ENCODE measurements around the gene PIK3CB.
"Not testable (repeated sequence)": the region's sequence is repeated elsewhere in the genome, so short reads cannot be mapped to it uniquely, and the experiment has no call there.

The PIK3CB gene

GRCh38 chr3:138640537-138640936 is 194.2 kb downstream of the PIK3CB start:
- WGBS, 2 experiments, result 93% methylated on average over 4 of the region's 4 CpGs
- no peak overlapping the region for H3K27ac ChIP-seq (ENCODE audit: insufficient read depth, low read depth, low read length, poor library complexity, severe bottlenecking)
- H3K4me3 ChIP-seq (ENCODE audit: insufficient read depth, low read depth, low read length), result no peak overlapping the region

GRCh38 chr3:138638641-138639040 is 196.1 kb downstream of the PIK3CB start:
- no peaks in the 10 kb centered on the region for H3K36me3 ChIP-seq (ENCODE audit: control insufficient read depth, insufficient read depth, low read length)
- no peak overlapping the region for H3K4me3 ChIP-seq (ENCODE audit: insufficient read depth, low read depth, low read length)
- H3K27ac ChIP-seq (ENCODE audit: insufficient read depth, low read depth, low read length, poor library complexity, severe bottlenecking), result no peak overlapping the region
- no peaks in the 10 kb centered on the region for H3K9me3 ChIP-seq (ENCODE audit: control insufficient read depth, low read length)
- no peaks in the 10 kb centered on the region for H3K4me1 ChIP-seq (ENCODE audit: control insufficient read depth, insufficient read depth, low read length)
- H3K27me3 ChIP-seq (ENCODE audit: control insufficient read depth, insufficient read depth, low read length, poor library complexity, severe bottlenecking), result no peaks in the 10 kb centered on the region
- 100% methylated on average over 1 of the region's 2 CpGs; no CpG with 5 or more reads in 1 of the 2 experiments for WGBS, 2 experiments

More at GRCh38 chr3:138640537-138640936, 194.2 kb downstream of the PIK3CB start:
- no peaks in the 10 kb centered on the region for H3K27me3 ChIP-seq (ENCODE audit: control insufficient read depth, insufficient read depth, low read length, poor library complexity, severe bottlenecking)
- H3K36me3 ChIP-seq (ENCODE audit: control insufficient read depth, insufficient read depth, low read length), result no peaks in the 10 kb centered on the region
- no peaks in the 10 kb centered on the region for H3K9me3 ChIP-seq (ENCODE audit: control insufficient read depth, low read length)
- no peaks in the 10 kb centered on the region for H3K4me1 ChIP-seq (ENCODE audit: control insufficient read depth, insufficient read depth, low read length)

- H3K27me3 ChIP-seq (ENCODE audit: control insufficient read depth, insufficient read depth, low read length, poor library complexity, severe bottlenecking), result no peaks in the 10 kb centered on the region
- H3K4me1 ChIP-seq (ENCODE audit: control insufficient read depth, insufficient read depth, low read length), result no peaks in the 10 kb centered on the region
- no peak overlapping the region for H3K27ac ChIP-seq (ENCODE audit: insufficient read depth, low read depth, low read length, poor library complexity, severe bottlenecking)
- H3K4me3 ChIP-seq (ENCODE audit: insufficient read depth, low read depth, low read length), result no peak overlapping the region
- 86 to 87% methylated on average over 6 of the region's 6 CpGs for WGBS, 2 experiments
- no peaks in the 10 kb centered on the region for H3K9me3 ChIP-seq (ENCODE audit: control insufficient read depth, low read length)
- no peaks in the 10 kb centered on the region for H3K36me3 ChIP-seq (ENCODE audit: control insufficient read depth, insufficient read depth, low read length)
Observed at GRCh38 chr3:138629526-138629925, 205.2 kb downstream of the PIK3CB start.

- Histone ChIP-seq H3K27ac (ENCODE audit: insufficient read depth, low read depth, low read length, poor library complexity, severe bottlenecking) (no peak overlapping the region), H3K36me3 (ENCODE audit: control insufficient read depth, insufficient read depth, low read length) (no peaks in the 10 kb centered on the region), H3K9me3 (ENCODE audit: control insufficient read depth, low read length) (no peaks in the 10 kb centered on the region), H3K27me3 (ENCODE audit: control insufficient read depth, insufficient read depth, low read length, poor library complexity, severe bottlenecking) (no peaks in the 10 kb centered on the region), H3K4me1 (ENCODE audit: control insufficient read depth, insufficient read depth, low read length) (no peaks in the 10 kb centered on the region), H3K4me3 (ENCODE audit: insufficient read depth, low read depth, low read length) (no peak overlapping the region)
- WGBS, 2 experiments, result 91 to 93% methylated on average over 3 of the region's 3 CpGs
Observed at GRCh38 chr3:138625707-138626365, 208.9 kb downstream of the PIK3CB start.

GRCh38 chr3:138624518-138624917 is 210.2 kb downstream of the PIK3CB start:
- H3K4me1 ChIP-seq (ENCODE audit: control insufficient read depth, insufficient read depth, low read length), result no peaks in the 10 kb centered on the region
- H3K4me3 ChIP-seq (ENCODE audit: insufficient read depth, low read depth, low read length), result no peak overlapping the region
- H3K27me3 ChIP-seq (ENCODE audit: control insufficient read depth, insufficient read depth, low read length, poor library complexity, severe bottlenecking), result no peaks in the 10 kb centered on the region
- no peaks in the 10 kb centered on the region for H3K9me3 ChIP-seq (ENCODE audit: control insufficient read depth, low read length)
- H3K27ac ChIP-seq (ENCODE audit: insufficient read depth, low read depth, low read length, poor library complexity, severe bottlenecking), result no peak overlapping the region
- H3K36me3 ChIP-seq (ENCODE audit: control insufficient read depth, insufficient read depth, low read length), result no peaks in the 10 kb centered on the region

GRCh38 chr3:138620431-138620830 is 214.3 kb downstream of the PIK3CB start:
- WGBS, 2 experiments, result 94 to 96% methylated on average over 4 of the region's 4 CpGs
- Histone ChIP-seq H3K4me3 (ENCODE audit: insufficient read depth, low read depth, low read length) (no peak overlapping the region), H3K27ac (ENCODE audit: insufficient read depth, low read depth, low read length, poor library complexity, severe bottlenecking) (no peak overlapping the region), H3K36me3 (ENCODE audit: control insufficient read depth, insufficient read depth, low read length) (no peaks in the 10 kb centered on the region), H3K4me1 (ENCODE audit: control insufficient read depth, insufficient read depth, low read length) (no peaks in the 10 kb centered on the region), H3K9me3 (ENCODE audit: control insufficient read depth, low read length) (no peaks in the 10 kb centered on the region), H3K27me3 (ENCODE audit: control insufficient read depth, insufficient read depth, low read length, poor library complexity, severe bottlenecking) (no peaks in the 10 kb centered on the region)

- H3K9me3 ChIP-seq (ENCODE audit: control insufficient read depth, low read length), result no peaks in the 10 kb centered on the region
- peaks cover 3% of the 10 kb centered on the region for H3K4me1 ChIP-seq (ENCODE audit: control insufficient read depth, insufficient read depth, low read length)
- no peak overlapping the region for H3K27ac ChIP-seq (ENCODE audit: insufficient read depth, low read depth, low read length, poor library complexity, severe bottlenecking)
- H3K36me3 ChIP-seq (ENCODE audit: control insufficient read depth, insufficient read depth, low read length), result no peaks in the 10 kb centered on the region
- H3K4me3 ChIP-seq (ENCODE audit: insufficient read depth, low read depth, low read length), result no peak overlapping the region
- WGBS, 2 experiments, result 90 to 94% methylated on average over 1 of the region's 1 CpG
- no peaks in the 10 kb centered on the region for H3K27me3 ChIP-seq (ENCODE audit: control insufficient read depth, insufficient read depth, low read length, poor library complexity, severe bottlenecking)
Observed at GRCh38 chr3:138615462-138615861, 219.3 kb downstream of the PIK3CB start.

GRCh38 chr3:138609898-138610266 is 224.8 kb downstream of the PIK3CB start:
- H3K27ac ChIP-seq (ENCODE audit: insufficient read depth, low read depth, low read length, poor library complexity, severe bottlenecking), result no peak overlapping the region

GRCh38 chr3:138608322-138609135 is 226.2 kb downstream of the PIK3CB start, which contains the start of gene FAIM:
Gene FAIM, plus strand, starts transcription at chr3:138608771. Its CDS starts 10,956 bp downstream, at chr3:138619727.
- H3K36me3 ChIP-seq (ENCODE audit: control insufficient read depth, insufficient read depth, low read length), result no peaks in the 10 kb centered on the region
- peak within 1 kb of the TSS; percentile 62 for H3K4me3 ChIP-seq (ENCODE audit: insufficient read depth, low read depth, low read length)
- no peak within 1 kb of the TSS for H3K27ac ChIP-seq (ENCODE audit: insufficient read depth, low read depth, low read length, poor library complexity, severe bottlenecking)
- H3K4me1 ChIP-seq (ENCODE audit: control insufficient read depth, insufficient read depth, low read length), result peaks cover 3% of the 10 kb centered on the region
- WGBS, 2 experiments, result 3 to 4% methylated on average over 68 of the region's 68 CpGs
- H3K9me3 ChIP-seq (ENCODE audit: control insufficient read depth, low read length), result no peaks in the 10 kb centered on the region
- H3K27me3 ChIP-seq (ENCODE audit: control insufficient read depth, insufficient read depth, low read length, poor library complexity, severe bottlenecking), result peaks cover 9% of the 10 kb centered on the region

More at GRCh38 chr3:138609898-138610266, 224.8 kb downstream of the PIK3CB start:
- Histone ChIP-seq H3K4me3 (ENCODE audit: insufficient read depth, low read depth, low read length) (no peak overlapping the region), H3K4me1 (ENCODE audit: control insufficient read depth, insufficient read depth, low read length) (peaks cover 3% of the 10 kb centered on the region), H3K9me3 (ENCODE audit: control insufficient read depth, low read length) (no peaks in the 10 kb centered on the region), H3K27me3 (ENCODE audit: control insufficient read depth, insufficient read depth, low read length, poor library complexity, severe bottlenecking) (peaks cover 9% of the 10 kb centered on the region), H3K36me3 (ENCODE audit: control insufficient read depth, insufficient read depth, low read length) (no peaks in the 10 kb centered on the region)
- WGBS, 2 experiments, result 80% methylated on average over 6 of the region's 6 CpGs

GRCh38 chr3:138604106-138604595 is 230.6 kb downstream of the PIK3CB start:
- H3K27me3 ChIP-seq (ENCODE audit: control insufficient read depth, insufficient read depth, low read length, poor library complexity, severe bottlenecking); H3K36me3 ChIP-seq (ENCODE audit: control insufficient read depth, insufficient read depth, low read length); H3K27ac ChIP-seq (ENCODE audit: insufficient read depth, low read depth, low read length, poor library complexity, severe bottlenecking); H3K9me3 ChIP-seq (ENCODE audit: control insufficient read depth, low read length); H3K4me3 ChIP-seq (ENCODE audit: insufficient read depth, low read depth, low read length); H3K4me1 ChIP-seq (ENCODE audit: control insufficient read depth, insufficient read depth, low read length): not testable (repeated sequence)
- WGBS, 2 experiments, result 95 to 98% methylated on average over 5 of the region's 5 CpGs
